Testis (tissue), 3 donors: ENCODE measurements around the gene ELANE. TPM values are rescaled to one million over a fixed set of nuclear protein-coding genes. Genes with fewer than 3 reads are reported as not detected.
"Not testable (repeated sequence)": the region's sequence is repeated elsewhere in the genome, so short reads cannot be mapped to it uniquely, and the experiment has no call there.

Experiments
- DNase-seq: peaks from one replicate; pipeline ENCODE4 v3.0.0-alpha.2; 2019
- H3K27ac ChIP-seq, 2 donors: fragments of 200-600 bp; sonication (generic); one replicate each; pipeline ENCODE4 v1.5.1; 2019
- H3K27me3 ChIP-seq: fragments of 200-600 bp; sonication (generic); one replicate; pipeline ENCODE4 v1.5.1; 2019
- H3K36me3 ChIP-seq: fragments of 200-600 bp; sonication (generic); one replicate; pipeline ENCODE4 v1.5.1; 2017; ENCODE audit warnings: low read depth; ENCODE audit errors: missing control alignments
- H3K4me1 ChIP-seq: fragments of 200-600 bp; sonication (generic); one replicate; pipeline ENCODE4 v1.5.1; 2019
- H3K4me3 ChIP-seq, 2 donors: fragments of 200-600 bp; sonication (generic); one replicate each; pipeline ENCODE4 v1.5.1; 2017 to 2019
- H3K9me3 ChIP-seq: fragments of 200-600 bp; sonication (generic); one replicate; pipeline ENCODE4 v1.5.1; 2017
- POLR2A ChIP-seq: fragments of 450-650 bp; IDR thresholded peaks from one replicate; pipeline ENCODE4 v1.6.1; 2017; ENCODE audit warnings: antibody characterized with exemption, mild to moderate bottlenecking, moderate library complexity
- WGBS, 2 donors: methylation state at CpG; one replicate each; pipeline ENCODE4 v1.1.5; 2018; 5-methylcytosine and 5-hydroxymethylcytosine counted together
- intact Hi-C: fragments of 100-400 bp; cut with DNase I; formaldehyde crosslinking; loops from one replicate; pipeline ENCODE4 v1.15.1; 2023; ENCODE audit warnings: low total_unique reads
- polyA plus RNA-seq: library from polyadenylated mRNA; stranded (reverse); fragments of 350-450 nt; fragmentation: Illumina TruSeq; extraction: RNeasy Lipid Tissue Mini Kit (QIAGEN cat#74804); gene quantifications from one replicate; pipeline ENCODE4 v1.2.3, GENCODE V29; 2014; ENCODE audit warnings: low read depth, low replicate concordance; ENCODE audit not compliant: insufficient read depth
- total RNA-seq, 2 donors: library from RNA; depleted of rRNA; stranded (reverse); fragments of >200 nt; gene quantifications; one replicate each; pipeline ENCODE4 v1.2.3, GENCODE V29; 2016
- TF ChIP-seq, protein P1 (sequence below), 3 experiments: fragments of 450-650 bp in 2 of 3; fragments of 200-600 bp in 1 of 3; sonication (generic) in 1 of 3; IDR thresholded peaks; one replicate each; pipeline ENCODE4 v1.5.1; 2016 to 2019; ENCODE audit warnings: antibody characterized with exemption in 3 of 3, mild to moderate bottlenecking in 2 of 3, moderate library complexity in 1 of 3

ELANE gene
- total and polyA plus RNA-seq, 3 donors from 2014 or later = 0.50 to 0.74 TPM; not detected in 1

DNA sequence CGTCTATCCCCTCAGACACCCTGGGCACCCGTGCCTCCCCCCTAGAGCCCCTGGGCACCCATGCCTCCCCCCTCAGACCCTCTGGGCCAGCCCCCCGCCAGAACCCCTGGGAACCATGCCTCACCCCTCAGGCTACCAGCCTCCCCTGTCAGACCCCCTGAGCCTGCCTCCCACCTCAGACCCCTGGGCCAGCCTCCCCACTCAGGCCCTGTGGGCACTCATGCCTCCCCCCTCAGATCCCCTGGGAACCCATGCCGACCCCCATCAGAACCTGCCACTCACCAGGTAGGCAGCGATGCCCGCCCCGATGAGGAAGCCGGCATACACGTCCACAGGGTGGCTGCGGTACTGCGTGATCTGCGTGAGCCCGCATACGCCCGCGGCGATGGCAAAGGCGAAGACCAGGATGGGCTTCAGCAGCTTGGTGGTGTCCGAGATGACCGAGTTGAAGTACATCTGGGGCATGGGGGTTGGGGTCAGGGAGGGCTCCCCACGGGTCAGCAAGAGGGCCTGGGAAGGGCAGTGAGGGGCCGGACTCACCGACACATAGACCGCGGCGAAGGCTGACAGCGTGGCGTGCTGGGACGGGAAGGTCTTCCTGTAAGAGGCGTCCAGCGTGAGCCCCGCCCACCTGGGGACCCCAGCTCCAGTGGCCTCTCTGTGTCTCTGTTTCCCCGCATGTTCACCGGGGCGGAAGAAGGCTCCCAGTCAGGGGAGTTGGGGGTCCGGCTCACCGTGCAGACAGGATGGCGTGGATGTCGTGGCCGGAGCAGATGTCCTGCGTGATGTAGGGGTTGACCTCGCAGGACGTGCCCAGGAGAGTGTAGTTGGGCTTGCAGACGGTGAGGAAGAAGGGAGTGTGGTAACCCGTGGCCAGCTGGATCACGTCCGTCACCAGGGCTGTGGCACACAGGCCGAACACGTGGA, 37.7 kb upstream of the ELANE start:
- WGBS, 2 donors = 84 to 87% methylated on average over 25 to 48 of the region's 49 CpGs
- intact Hi-C loops = no loop called here
- Histone ChIP-seq H3K4me3 (no peak overlapping the region), H3K36me3 (no peaks in the 10 kb centered on the region), H3K4me1 (no peaks in the 10 kb centered on the region), H3K9me3 (no peaks in the 10 kb centered on the region), H3K27me3 (no peaks in the 10 kb centered on the region), H3K27ac (no peak overlapping the region)
- DNase-seq = no peak
- TF ChIP-seq, protein P1, sequence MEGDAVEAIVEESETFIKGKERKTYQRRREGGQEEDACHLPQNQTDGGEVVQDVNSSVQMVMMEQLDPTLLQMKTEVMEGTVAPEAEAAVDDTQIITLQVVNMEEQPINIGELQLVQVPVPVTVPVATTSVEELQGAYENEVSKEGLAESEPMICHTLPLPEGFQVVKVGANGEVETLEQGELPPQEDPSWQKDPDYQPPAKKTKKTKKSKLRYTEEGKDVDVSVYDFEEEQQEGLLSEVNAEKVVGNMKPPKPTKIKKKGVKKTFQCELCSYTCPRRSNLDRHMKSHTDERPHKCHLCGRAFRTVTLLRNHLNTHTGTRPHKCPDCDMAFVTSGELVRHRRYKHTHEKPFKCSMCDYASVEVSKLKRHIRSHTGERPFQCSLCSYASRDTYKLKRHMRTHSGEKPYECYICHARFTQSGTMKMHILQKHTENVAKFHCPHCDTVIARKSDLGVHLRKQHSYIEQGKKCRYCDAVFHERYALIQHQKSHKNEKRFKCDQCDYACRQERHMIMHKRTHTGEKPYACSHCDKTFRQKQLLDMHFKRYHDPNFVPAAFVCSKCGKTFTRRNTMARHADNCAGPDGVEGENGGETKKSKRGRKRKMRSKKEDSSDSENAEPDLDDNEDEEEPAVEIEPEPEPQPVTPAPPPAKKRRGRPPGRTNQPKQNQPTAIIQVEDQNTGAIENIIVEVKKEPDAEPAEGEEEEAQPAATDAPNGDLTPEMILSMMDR (IDR thresholded peaks at IDR 0.05) = no peak
- TF ChIP-seq POLR2A = no peak

DNA sequence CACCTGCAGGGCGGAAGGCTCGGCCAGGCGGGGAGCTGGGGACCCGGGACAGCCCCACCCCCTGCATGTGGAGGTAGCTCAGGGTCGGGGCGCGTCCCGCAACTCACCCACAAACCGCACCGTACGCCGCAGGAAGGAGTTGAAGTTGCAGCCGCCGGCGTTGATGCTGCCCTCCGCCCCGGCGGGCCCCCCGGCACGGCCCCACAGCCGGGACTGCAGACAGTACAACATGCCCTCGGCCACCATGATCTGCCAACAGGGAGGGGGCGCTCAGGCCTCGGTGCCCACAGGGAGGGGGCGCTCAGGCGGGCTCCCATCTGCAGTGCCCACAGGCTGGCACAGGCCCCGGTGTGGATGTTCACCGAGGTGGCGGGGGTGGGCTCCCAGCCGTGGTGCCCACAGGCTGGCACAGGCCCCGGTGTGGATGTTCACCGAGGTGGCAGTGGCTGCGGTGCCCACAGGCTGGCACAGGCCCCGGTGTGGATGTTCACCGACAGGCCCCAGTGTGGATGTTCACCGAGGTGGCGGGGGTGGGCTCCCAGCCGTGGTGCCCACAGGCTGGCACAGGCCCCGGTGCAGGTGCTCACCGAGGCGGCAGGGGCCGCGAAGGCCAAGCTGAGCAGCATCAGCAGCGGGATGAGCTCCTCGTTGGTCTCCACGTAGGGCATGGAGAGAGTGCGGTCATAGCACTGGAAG, 36.9 kb upstream of the ELANE start:
- 88 to 91% methylated on average over 18 to 47 of the region's 47 CpGs for WGBS, 2 donors
- no peak for TF ChIP-seq POLR2A
- TF ChIP-seq, protein P1 (IDR thresholded peaks at IDR 0.05) = no peak
- Histone ChIP-seq H3K36me3 (no peaks in the 10 kb centered on the region), H3K4me1 (no peaks in the 10 kb centered on the region), H3K27ac (no peak overlapping the region), H3K4me3 (no peak overlapping the region), H3K27me3 (no peaks in the 10 kb centered on the region), H3K9me3 (no peaks in the 10 kb centered on the region)
- DNase-seq = no peak
- intact Hi-C loops = no loop called here

DNA sequence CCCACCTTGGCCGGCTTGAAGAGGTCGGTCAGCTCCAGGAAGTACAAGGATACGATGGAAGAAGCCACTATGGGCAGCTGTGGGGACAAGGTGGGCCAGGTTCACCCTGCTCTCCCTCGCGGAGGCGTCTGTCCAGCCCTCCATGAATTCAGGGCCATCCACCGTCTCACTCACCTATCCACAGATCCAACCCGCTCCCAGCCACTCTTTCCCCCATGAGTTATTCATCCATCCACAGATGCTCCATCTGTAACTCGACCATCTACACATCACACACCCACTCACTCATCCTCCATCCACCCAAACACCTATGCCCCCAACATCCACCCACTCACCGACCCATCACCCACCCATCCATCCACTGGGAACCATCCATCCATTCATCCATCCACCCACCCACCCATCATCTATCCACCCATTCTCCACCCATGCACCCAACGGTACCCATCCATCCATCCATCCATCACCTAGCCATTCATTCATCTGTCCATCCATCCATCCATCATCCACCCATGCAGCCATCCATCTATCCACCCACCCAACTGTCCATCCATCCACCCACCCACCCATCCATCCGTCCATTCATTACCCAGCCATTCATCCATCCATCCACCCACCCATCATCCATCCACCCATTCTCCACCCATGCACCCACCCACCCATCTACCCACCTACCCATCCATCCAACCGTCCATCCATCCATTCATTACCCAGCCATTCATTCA, 36.2 kb upstream of the ELANE start:
- TF ChIP-seq, protein P1 (IDR thresholded peaks at IDR 0.05) = no peak
- no peak for TF ChIP-seq POLR2A
- no peaks in the 10 kb centered on the region for H3K9me3 ChIP-seq
- H3K36me3 ChIP-seq = no peaks in the 10 kb centered on the region
- H3K4me1 ChIP-seq = no peaks in the 10 kb centered on the region
- intact Hi-C loops = no loop called here
- H3K27me3 ChIP-seq = no peaks in the 10 kb centered on the region
- H3K27ac ChIP-seq = no peak overlapping the region
- whole genome bisulfite sequencing, 2 donors = 93 to 96% methylated on average over 12 to 13 of the region's 13 CpGs
- DNase-seq = no peak
- no peak overlapping the region for H3K4me3 ChIP-seq

DNA sequence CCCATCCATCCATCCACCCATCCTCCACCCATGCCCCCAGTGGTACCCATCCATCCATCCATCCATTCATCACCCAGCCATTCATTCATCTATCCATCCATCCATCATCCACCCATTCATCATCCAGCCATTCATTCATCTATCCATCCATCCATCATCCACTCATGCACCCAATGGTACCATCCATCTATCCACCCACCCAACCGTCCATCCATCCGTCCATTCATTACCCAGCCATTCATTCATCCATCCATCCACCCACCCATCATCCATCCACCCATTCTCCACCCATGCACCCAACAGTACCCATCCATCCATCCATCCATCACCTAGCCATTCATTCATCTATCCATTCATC, 35.6 kb upstream of the ELANE start:
- H3K27me3 ChIP-seq = no peaks in the 10 kb centered on the region
- TF ChIP-seq POLR2A = no peak
- TF ChIP-seq, protein P1 (IDR thresholded peaks at IDR 0.05) = no peak
- no peak for DNase-seq
- no peaks in the 10 kb centered on the region for H3K4me1 ChIP-seq
- whole genome bisulfite sequencing, 2 donors = 84 to 96% methylated on average over 2 of the region's 2 CpGs
- H3K9me3 ChIP-seq = no peaks in the 10 kb centered on the region
- no peak overlapping the region for H3K4me3 ChIP-seq
- no peaks in the 10 kb centered on the region for H3K36me3 ChIP-seq
- intact Hi-C loops = no loop called here
- no peak overlapping the region for H3K27ac ChIP-seq

DNA sequence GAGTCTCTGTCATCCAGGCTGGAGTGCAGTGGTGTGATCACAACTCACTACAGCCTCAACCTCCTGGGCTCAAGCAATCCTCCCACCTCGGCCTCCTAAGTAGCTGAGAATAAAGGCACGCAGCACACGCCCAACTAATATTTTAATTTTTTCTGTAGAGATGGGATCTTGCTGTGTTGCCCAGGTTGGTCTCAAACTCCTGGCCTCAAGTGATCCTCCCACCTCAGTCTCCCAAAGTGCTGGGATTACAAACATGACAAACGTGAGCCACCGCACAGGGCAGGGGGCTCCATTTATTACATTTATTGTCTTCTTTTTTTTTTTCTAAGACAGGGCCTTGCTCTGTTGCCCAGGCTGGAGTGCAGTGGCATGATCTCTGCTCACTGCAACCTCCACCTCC, 31.9 kb upstream of the ELANE start:
- H3K36me3 ChIP-seq, intact Hi-C loops, H3K27ac ChIP-seq, H3K4me1 ChIP-seq, H3K9me3 ChIP-seq, H3K4me3 ChIP-seq, H3K27me3 ChIP-seq, DNase-seq: not testable (repeated sequence)
- WGBS, 2 donors = 89 to 93% methylated on average over 5 of the region's 5 CpGs
